Heart right ventricle (tissue), 16 donors: Measurements from ENCODE around the gene NXN. TPM values are rescaled to one million over a fixed set of nuclear protein-coding genes. Genes with fewer than 3 reads are reported as not detected.
A peak's percentile ranks its signal among the peaks of the same experiment; 100 is the strongest.

ENCODE experiments used
- ATAC-seq, 8 donors: fragments of 200-7000 bp; cut with Tn5 transposase; one replicate each; pipeline ENCODE4 v1.9.1; 2020; ENCODE audit warnings: mild to moderate bottlenecking in 8 of 8, moderate library complexity in 8 of 8, moderate number of reproducible peaks in 1 of 8
- DNase-seq, 2 donors: peaks; one replicate each; pipeline ENCODE4 v3.0.0-alpha.2; 2020
- H3K27ac ChIP-seq, 10 donors: fragments of 200-600 bp; sonication (generic) in 2 of 10; one replicate each; pipeline versions ENCODE4 v1.5.0 to v1.8.0; 2020 to 2022; ENCODE audit warnings: mild to moderate bottlenecking in 3 of 10
- H3K27me3 ChIP-seq, 7 donors: fragments of 200-600 bp; one replicate each; pipeline ENCODE4 v1.8.0; 2021 to 2022; ENCODE audit warnings: mild to moderate bottlenecking in 2 of 7
- H3K36me3 ChIP-seq, 9 donors: fragments of 200-600 bp; sonication (generic) in 1 of 9; one replicate each; pipeline versions ENCODE4 v1.5.0 to v1.8.0; 2020 to 2022; ENCODE audit warnings: mild to moderate bottlenecking in 2 of 9
- H3K4me1 ChIP-seq, 9 donors: fragments of 200-600 bp; sonication (generic) in 1 of 9; one replicate each; pipeline versions ENCODE4 v1.5.0 to v1.8.0; 2020 to 2022; ENCODE audit warnings: mild to moderate bottlenecking in 4 of 9
- H3K4me3 ChIP-seq, 10 donors: fragments of 200-600 bp; sonication (generic) in 2 of 10; one replicate each; pipeline versions ENCODE4 v1.5.0 to v1.8.0; 2020 to 2022; ENCODE audit warnings: mild to moderate bottlenecking in 7 of 10, moderate library complexity in 2 of 10
- H3K9me3 ChIP-seq, 11 donors: fragments of 200-600 bp in 10 of 11; sonication (generic) in 2 of 11; one replicate each; pipeline versions ENCODE4 v1.5.0 to v1.8.0; 2013 to 2022; ENCODE audit warnings: mild to moderate bottlenecking in 2 of 11, control low read depth in 1 of 11, moderate library complexity in 1 of 11
- CTCF ChIP-seq, 9 donors: fragments of 200-600 bp; sonication (generic) in 2 of 9; IDR thresholded peaks; one replicate each; pipeline versions ENCODE4 v1.5.0 to v1.8.0; 2021 to 2022; ENCODE audit warnings: antibody characterized with exemption in 9 of 9, mild to moderate bottlenecking in 5 of 9, moderate library complexity in 1 of 9
- WGBS, 2 donors: extraction: QIAGEN DNeasy Blood & Tissue Kit; methylation state at CpG; one replicate each; pipeline ENCODE4 v1.1.7; 2013; ENCODE audit warnings: inconsistent platforms in 1 of 2; 5-methylcytosine and 5-hydroxymethylcytosine counted together
- intact Hi-C, 10 donors: fragments of 100-400 bp; cut with DNase I; formaldehyde crosslinking; loops; one replicate each; pipeline versions ENCODE4 v1.11.1 to v1.14.2; 2022
- polyA plus RNA-seq, 2 donors: library from polyadenylated mRNA; stranded (reverse); fragments of 200-250 nt; gene quantifications; one replicate each; pipeline ENCODE4 v1.2.3, GENCODE V29; 2013
- total RNA-seq, 10 donors: library from RNA; stranded (reverse); fragmentation: NEBNext Ultra II Directional in 3 of 10; extraction: Animal tissue kit (Norgen Biotek cat#: 25700) in 3 of 10; gene quantifications; one replicate each; pipeline versions ENCODE4 v1.2.1 to v1.2.4, GENCODE V29; 2021 to 2023
- donor health status: Arrhythmogenic right ventricular cardiomyopathy.
- donor health status: ischemic (EF 13 %, LVEDD 7.1; RV severe dilation, severe dysfunction).
- donor health status: healthy with polysubstance abuse.
- donor health status: DM: no; HTN: yes; CAD: no.
- donor health status: DM: no; HTN: no; CAD: no.
- donor health status: ischemic (EF 25% LVEDD 6.9; RV normal size, moderate dysfunction).
- donor health status: ischemic (EF 25% LVEDD 5.7; RV mildly dilated, moderate dysfunction).
- donor health status: healthy.
- donor health status: DM: yes; HTN: yes; CAD: no.
- donor health status: Ischemic cardiomyopathy.
- donor health status: ischemic (EF 35%, LVEDD 5.7; RV mildly dilated, moderate dysfunction).
- donor health status: nonischemic (EF 11% LVEDD 7.7; RV severe dilation, severe dysfunction).
- donor health status: DM: yes; HTN: yes; CAD: no.
- donor health status: PGD.
- donor health status: ischemic (EF 29% LVEDD 5.4; RV normal size, mild dysfunction).
- donor health status: nonischemic (EF 23%, LVEDD 6.1; RV moderate dilation, normal function).

The NXN gene
- total and polyA plus RNA-seq, 12 donors: 9.9 to 24.4 (median 15.9) TPM

GRCh38 chr17:962670-963069 is 16.9 kb downstream of the NXN start:
- peaks cover 0 to 4% (median 0%) of the 10 kb centered on the region in 7 donors for H3K27me3 ChIP-seq
- peaks cover 0 to 4% (median 0%) of the 10 kb centered on the region in 9 donors for H3K36me3 ChIP-seq
- no peak for TF ChIP-seq CTCF (IDR thresholded peaks at IDR 0.05)
- H3K4me1 ChIP-seq: peaks cover 0 to 6% (median 0%) of the 10 kb centered on the region in 9 donors
- no peak overlapping the region for H3K27ac ChIP-seq
- H3K4me3 ChIP-seq: no peak overlapping the region
- intact Hi-C loops: no loop called here
- H3K9me3 ChIP-seq: no peaks in the 10 kb centered on the region
- DNase-seq (no peak), ATAC-seq (no peak)
- WGBS, 2 donors: 80 to 83% methylated on average over 11 of the region's 11 CpGs

- peaks cover 0 to 4% (median 0%) of the 10 kb centered on the region in 7 donors for H3K27me3 ChIP-seq
- WGBS, 2 donors: 91 to 93% methylated on average over 8 of the region's 8 CpGs
- no peak for DNase-seq
- peaks cover 0 to 7% (median 0%) of the 10 kb centered on the region in 9 donors for H3K4me1 ChIP-seq
- no peak for ATAC-seq
- H3K4me3 ChIP-seq: no peak overlapping the region
- H3K27ac ChIP-seq: no peak overlapping the region
- intact Hi-C loops: no loop called here
- peaks cover 0 to 4% (median 0%) of the 10 kb centered on the region in 9 donors for H3K36me3 ChIP-seq
- H3K9me3 ChIP-seq: no peaks in the 10 kb centered on the region
- no peak for TF ChIP-seq CTCF (IDR thresholded peaks at IDR 0.05)
These were observed 17.4 kb downstream of the NXN start for GRCh38 chr17:962166-962565.

GRCh38 chr17:958712-959451 is 20.7 kb downstream of the NXN start:
- no peaks in the 10 kb centered on the region for H3K9me3 ChIP-seq
- H3K36me3 ChIP-seq: peaks cover 0 to 4% (median 0%) of the 10 kb centered on the region in 9 donors
- H3K27ac ChIP-seq: no peak overlapping the region
- H3K4me3 ChIP-seq: no peak overlapping the region
- intact Hi-C loops: loop anchor here in 1 of 10 donors (10.0 kb wide), 1 partner anchor 134 kb away; no protein-coding TSS in a partner anchor
- H3K27me3 ChIP-seq: no peaks in the 10 kb centered on the region
- no peak for DNase-seq
- 93 to 94% methylated on average over 31 of the region's 31 CpGs for WGBS, 2 donors
- TF ChIP-seq CTCF (IDR thresholded peaks at IDR 0.05): no peak
- ATAC-seq: peak in 1 of 8 donors; percentile 21
- peaks cover 0 to 21% (median 8%) of the 10 kb centered on the region in 9 donors for H3K4me1 ChIP-seq

- ATAC-seq (peak in 2 of 8 donors; percentile 23 to 53), DNase-seq (no peak)
- 62 to 73% methylated on average over 20 of the region's 20 CpGs for WGBS, 2 donors
- H3K4me3 ChIP-seq: no peak overlapping the region
- no peaks in the 10 kb centered on the region for H3K9me3 ChIP-seq
- intact Hi-C loops: loop anchor here in 1 of 10 donors (10.0 kb wide), 1 partner anchor 133 kb away; no protein-coding TSS in a partner anchor
- H3K4me1 ChIP-seq: peaks cover 0 to 21% (median 8%) of the 10 kb centered on the region in 9 donors
- H3K36me3 ChIP-seq: peaks cover 0 to 4% (median 0%) of the 10 kb centered on the region in 9 donors
- no peak for TF ChIP-seq CTCF (IDR thresholded peaks at IDR 0.05)
- no peaks in the 10 kb centered on the region for H3K27me3 ChIP-seq
- no peak overlapping the region for H3K27ac ChIP-seq
These were observed 21.6 kb downstream of the NXN start for GRCh38 chr17:957856-958421.
